ENCODE measurements around the gene ENO3.
"Not testable (repeated sequence)": the region's sequence is repeated elsewhere in the genome, so short reads cannot be mapped to it uniquely, and the experiment has no call there.

ENO3 gene

DNA sequence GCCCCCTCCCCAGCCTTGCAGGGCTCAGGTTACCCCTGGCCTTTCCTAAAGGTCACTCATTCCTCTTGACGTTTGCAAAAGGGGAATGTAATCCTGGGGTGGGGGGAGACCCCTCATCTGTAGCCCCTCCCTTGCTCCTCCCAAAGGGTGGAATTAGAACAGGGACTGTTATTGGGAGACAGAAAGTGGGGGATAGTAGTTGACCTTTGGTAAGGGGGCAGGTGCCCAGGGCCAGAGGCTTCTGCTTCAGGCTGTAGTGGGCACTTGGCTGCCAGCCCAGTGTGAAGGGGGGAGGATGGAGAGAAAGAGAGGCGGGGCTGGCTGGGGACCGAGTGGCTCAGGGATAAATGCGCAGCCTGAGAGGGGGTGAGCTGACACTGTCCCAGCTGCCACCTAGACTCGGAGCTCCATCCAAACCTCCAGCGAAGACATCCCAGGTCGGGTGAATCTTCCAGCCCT lies at the start of gene ENO3:
Gene ENO3 (plus strand): TSS at position 374 of the 459 bp plus-strand sequence. CDS start 711 bp downstream, outside the sequence.
- DNase-seq: peak; percentile 33

DNA sequence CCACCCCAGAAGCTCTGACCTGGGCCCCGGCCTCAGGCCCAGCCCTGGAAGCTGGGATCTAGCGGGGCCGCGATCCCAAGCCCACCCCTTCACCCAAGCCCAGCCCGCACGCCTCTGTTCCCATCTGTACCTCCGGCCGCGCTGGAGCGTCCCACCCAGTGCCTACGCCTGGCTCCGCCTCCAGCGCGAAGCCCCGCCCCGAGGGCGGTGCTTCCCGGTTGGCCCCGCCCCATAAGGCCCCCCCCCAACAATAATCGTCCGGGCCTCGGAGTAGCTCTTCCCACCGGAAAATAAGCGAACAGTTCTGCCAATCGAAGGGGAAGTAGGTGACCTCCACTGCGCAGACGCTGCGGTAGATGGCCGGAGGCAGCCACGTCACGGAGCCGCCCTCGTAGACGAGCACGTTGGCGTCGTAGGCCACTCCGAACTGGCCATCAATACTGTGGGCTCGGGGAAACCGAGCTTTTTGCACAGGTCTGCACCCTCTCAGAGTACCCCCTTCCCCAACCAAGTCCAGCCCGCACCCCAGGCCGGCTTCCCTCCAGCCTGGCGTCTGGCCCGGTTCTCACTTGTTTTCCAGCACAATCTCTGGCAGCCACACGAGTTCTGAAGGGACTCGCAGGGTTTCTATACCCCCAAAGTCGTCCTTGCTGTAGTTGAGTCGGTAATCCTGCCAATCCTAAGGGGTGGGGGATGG lies 49.1 kb upstream of the ENO3 start:
- DNase-seq: no peak

DNA sequence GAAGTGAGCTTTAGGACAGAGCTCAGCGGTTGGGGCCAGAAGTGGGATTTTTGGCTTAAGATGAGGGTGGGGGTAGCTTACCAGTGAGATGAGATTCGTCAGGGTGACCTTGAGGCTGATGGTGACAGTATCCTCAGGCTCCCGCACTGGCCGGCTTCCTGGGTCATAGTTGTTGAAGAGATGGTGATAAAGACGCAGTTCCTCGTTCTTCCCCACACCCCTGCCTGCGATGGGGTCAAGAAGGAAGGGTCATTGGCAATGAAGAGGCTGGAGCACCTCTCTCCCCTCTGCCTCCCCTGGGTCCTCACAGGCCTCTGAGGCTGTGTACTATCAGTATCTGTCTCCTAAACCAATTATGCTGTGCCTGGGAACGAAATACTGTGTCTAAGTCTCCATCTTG lies 48.4 kb upstream of the ENO3 start:
- DNase-seq: no peak

DNA sequence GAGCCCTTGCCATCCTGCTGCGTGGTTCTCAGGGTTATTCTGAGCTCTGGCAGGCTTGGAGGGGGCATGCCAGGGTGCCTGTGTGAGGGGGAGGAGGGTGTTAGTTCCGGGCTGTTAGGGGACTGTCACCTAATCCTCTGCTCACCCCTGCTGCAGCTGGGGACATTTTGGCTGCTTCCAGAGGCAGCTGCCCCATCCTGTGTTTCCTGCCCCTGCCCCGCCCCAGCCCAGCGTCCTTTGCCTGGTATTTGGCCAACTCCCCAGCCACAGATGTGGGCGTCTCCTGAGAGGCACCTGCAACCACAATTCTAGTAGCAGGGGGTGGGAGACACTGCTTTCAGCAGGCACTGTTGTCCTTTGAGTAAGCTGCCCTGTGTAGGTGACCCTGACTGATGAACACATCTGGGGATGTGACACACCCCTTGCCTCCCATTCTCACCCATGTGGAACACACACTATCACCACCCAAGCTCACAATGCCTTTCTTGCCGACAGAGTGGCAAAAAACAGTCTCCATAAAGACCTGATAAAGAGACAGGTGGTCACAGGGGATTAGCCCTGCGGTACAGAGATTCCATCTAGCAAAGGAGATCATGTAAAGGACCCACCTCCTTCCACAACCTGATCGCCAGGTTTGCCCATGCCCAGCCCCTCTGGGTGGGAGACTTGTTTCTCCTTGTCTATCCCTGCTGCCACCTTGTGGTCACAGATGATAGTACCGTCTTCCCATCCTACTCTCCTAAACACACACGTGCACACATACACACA lies 47.7 kb upstream of the ENO3 start, which contains the start of gene CHRNE:
Gene CHRNE (minus strand): TSS at position 48 of the 768 bp plus-strand sequence. CDS start 35 bp downstream, at position 13.
- peak; percentile 69 for DNase-seq

DNA sequence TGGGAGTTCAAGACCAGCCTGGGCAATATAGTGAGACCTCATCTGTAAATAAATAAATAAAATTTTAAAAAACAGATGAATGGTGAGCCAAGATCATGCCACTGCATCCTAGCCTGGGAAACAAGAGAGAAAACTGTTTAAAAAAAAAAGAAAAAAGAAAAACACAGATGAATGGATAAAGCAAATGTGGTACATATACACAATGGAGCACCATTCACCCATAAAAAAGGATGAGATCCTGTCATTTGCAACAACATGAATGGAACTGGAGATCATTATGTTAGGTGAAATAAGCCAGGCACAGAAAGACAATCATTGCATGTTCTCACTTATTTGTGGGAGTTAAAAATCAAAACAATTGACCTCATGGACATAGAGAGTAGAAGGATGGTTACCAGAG lies 44.3 kb upstream of the ENO3 start:
- DNase-seq: not testable (repeated sequence)

DNA sequence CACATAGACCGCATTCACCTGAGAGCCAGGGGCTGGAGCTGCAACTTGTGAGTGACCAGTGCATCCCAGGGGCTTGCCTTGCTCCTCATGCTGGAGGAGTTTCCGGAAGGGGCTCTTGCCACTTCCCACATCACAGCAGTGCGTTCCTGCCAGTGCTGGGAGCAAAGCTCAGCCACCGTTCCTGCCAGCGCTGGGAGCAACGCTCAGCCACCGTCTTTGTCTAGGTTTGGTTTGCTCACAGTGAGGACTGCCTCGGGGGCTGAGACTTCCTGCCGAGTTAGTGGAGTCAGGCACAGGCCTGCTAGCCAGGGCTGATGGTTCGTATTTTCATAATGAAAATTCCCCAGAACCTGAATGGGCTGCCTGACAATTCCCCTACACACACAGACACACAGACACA lies 42.6 kb upstream of the ENO3 start:
- DNase-seq: no peak

DNA sequence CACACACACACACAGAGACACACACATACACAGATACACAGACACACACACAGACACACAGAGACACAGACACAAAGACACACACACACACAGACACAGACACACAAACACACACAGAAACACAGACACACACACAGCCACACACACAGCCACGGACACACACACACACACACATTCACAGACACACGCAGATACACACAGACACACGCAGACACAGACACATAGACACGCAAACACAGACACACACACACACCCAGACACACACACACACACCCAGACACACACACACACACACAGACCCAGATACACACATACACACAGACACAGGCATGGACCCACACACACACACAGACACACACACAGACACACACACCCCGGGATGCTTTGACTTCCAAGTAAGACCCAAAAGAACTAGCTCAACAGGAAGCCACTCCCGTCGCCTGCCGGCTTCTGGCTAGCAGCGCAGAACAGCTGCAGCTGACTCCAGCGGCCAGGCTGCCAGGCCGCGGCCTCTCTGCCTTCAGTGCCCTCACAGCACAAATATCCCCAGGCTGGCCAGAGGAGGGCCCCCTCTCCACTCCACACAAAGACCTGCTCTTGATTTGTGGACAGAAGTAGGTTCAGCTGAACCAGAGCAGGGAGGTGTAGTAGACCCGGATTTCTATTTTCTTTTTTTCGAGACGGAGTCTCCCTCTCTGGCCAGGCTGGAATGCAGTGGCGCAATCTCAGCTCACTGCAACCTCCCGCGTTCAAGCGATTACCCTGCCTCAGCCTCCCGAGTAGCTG lies 42.0 kb upstream of the ENO3 start:
- peak; percentile 65 for DNase-seq

DNA sequence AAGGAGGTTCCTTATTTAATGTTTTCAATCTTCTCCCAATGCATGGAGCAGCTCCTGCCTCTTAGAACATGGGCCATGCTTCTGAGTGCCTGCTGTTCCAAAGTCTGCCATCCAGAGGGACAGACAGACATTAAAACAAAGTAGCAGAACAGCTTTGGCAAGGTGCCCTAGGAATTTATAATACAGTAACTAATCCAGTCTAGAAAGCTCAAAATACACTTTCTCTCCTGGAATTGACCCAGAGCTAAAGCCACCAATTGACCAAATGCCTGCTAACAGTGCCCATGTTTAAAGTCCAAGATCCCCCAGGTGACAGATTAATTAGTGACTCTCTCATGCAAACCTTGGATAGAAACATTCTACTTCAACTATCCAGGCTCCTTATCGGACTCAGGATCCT lies 36.9 kb upstream of the ENO3 start:
- DNase-seq: no peak

DNA sequence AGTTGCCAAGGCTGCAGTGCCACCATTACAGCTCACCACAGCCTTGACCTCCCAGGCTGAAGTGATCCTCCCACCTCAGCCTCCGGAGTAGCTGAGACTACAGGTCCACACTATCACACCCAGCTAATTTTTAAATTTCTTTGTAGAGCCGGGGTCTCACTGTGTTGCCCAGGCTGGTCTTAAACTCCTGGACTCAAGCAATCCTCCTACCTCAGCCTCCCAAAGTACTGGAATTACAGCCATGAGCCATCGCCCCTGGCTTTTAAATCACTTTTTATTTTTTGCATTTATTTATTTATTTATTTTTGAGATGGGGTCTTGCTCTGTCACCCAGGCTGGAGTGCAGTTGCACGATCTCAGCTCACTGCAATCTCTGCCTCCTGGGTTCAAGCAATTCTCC lies 36.4 kb upstream of the ENO3 start:
- not testable (repeated sequence) for DNase-seq

DNA sequence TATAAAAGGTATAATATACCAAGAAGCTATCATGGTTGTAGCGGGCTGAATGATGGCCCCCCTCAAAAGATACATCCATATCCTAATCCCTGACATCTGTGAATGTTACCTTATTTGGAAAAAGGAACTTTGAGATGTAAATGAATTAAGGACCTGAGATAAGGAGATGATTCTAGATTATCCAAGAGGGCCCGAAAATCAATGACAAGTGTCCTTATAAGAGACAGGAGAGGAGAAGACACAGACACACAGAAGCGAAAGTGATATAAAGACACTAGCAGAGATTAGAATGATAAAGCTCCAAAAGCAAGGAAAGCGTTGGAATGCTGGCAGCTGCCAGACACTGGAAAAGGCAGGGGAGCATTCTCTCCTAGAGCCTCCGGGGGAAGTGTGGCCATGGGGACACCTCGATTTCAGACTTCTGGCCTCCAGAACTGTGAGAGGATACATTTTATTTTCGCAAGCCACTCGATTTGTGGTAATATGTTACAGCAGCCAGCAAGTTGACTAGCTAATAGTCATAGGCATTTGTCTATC lies 31.3 kb upstream of the ENO3 start:
- no peak for DNase-seq

DNA sequence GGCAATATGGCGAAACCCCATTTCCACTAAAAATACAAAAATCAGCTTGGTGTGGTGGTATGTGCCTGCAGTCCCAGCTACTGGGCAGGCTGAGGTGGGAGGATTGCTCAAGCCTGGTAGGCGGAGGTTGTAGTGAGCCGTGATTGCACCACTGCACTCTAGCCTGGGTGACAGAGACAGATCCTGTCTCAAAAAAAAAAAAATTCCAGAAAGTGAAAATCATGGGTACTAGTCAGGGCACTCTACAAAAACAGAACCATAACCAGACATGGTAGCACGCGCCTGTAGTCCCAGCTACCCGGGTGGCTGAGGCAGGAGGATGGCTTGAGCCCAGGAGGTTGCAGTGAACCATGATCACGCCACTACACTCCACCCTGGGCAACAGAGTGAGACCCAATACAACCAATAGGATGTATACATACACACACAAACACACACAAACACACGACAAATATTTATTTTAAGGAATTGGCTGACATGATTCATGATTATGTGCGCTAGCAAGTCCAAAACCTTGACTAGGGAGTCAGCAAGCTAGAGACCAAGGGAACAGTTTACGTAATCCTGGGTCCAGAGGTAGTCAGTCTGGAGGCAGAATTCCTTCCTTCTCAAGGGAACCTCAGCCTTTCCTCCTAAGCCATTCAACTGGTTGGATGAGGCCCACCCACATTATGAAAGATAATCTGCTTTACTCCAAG lies 30.4 kb upstream of the ENO3 start:
- DNase-seq: no peak

DNA sequence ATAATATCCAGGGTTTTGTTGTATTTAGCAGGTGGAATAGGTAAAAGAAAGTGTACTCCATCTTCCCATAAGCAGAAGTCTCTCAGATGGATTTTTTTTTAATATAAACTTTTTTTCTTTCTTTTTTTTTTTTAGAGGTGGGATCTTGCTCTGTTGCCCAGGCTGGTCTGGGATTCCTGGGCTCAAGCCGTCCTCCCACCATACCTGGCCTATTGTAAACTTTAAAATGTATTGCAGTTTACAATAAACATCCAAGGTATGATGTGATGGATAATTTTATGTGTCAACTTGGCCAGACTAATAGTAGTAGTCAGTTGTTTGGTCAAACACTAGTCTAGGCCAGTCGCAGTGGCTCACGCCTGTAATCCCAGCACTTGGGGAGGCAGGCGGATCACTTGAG lies 29.6 kb upstream of the ENO3 start:
- no peak for DNase-seq

DNA sequence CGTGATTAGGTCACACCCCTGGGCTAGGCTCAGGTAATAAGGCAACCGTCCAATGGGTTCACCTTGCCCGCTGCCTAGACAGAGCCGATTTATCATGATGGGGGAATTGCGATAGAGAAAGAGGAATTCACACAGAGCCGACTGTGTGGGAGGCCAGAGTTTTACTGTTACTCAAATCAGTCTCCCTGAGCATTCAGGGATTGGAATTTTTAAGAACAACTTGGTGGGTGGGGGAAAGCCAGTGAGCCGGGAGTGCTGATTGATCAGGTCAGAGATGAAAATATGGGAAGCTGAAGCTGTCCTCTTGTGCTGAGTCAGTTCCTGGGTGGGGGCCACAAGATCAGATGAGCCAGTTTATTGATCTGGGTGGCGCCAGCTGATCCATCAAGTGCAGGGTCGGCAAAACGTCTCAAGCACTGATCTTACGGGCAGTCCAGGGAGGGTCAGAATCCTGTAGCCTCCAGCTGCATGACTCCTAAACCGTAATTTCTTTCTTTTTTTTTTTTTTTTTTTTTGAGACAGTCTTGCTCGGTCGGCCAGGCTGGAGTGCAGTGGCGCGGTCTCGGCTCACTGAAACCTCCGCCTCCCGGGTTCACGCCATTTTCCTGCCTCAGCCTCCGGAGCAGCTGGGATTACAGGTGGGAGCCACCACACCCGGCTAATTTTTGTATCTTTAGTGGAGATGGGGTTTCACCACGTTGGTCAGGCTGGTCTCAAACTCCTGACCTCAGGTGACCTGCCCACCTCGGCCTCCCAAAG lies 24.2 kb upstream of the ENO3 start:
- DNase-seq: not testable (repeated sequence)

DNA sequence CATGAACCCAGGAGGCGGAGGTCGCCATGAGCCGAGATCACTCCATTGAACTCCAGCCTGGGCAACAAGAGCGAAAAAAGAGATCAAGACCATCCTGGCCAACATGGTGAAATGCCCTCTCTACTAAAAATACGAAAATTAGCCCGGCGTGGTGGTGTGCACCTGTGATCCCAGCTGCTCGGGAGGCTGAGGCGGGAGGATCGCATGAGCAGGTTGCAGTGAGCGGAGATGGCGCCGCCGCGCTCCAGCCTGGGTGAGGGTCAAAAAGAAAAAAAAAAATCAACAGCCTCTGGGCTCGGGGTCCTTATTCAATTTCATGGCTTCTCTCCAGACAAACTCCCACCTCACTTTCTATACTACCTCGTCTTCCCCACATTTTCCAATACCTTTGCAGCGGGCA lies 22.0 kb upstream of the ENO3 start:
- DNase-seq: no peak

DNA sequence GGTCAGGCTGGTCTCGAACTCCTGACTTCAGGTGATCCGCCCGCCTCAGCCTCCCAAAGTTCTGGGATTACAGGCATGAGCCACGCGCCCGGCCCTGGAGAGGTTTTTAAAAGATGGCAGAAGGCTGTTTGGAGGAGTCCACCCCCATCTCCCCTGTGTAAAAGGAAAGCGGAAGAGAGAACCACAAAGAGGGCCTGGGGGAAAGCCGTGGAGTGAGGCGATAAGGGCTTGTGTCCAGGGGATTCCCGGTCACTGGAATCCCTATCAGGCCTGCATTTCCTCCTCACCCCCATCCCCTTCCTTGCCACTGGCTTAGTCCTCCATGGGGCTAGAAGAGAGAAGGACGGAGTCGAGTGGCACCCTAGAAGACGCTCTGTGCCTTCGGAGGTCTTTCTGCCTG lies 19.0 kb upstream of the ENO3 start, which contains the start of gene GP1BA:
Gene GP1BA (plus strand): TSS at position 315 of the 400 bp plus-strand sequence. CDS start 328 bp downstream, outside the sequence.
- no peak for DNase-seq

DNA sequence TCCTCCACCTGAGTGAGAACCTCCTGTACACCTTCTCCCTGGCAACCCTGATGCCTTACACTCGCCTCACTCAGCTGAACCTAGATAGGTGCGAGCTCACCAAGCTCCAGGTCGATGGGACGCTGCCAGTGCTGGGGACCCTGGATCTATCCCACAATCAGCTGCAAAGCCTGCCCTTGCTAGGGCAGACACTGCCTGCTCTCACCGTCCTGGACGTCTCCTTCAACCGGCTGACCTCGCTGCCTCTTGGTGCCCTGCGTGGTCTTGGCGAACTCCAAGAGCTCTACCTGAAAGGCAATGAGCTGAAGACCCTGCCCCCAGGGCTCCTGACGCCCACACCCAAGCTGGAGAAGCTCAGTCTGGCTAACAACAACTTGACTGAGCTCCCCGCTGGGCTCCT lies 18.2 kb upstream of the ENO3 start:
- no peak for DNase-seq

DNA sequence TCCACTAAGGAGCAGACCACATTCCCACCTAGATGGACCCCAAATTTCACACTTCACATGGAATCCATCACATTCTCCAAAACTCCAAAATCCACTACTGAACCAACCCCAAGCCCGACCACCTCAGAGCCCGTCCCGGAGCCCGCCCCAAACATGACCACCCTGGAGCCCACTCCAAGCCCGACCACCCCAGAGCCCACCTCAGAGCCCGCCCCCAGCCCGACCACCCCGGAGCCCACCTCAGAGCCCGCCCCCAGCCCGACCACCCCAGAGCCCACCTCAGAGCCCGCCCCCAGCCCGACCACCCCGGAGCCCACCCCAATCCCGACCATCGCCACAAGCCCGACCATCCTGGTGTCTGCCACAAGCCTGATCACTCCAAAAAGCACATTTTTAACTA lies 17.3 kb upstream of the ENO3 start:
- DNase-seq: no peak

DNA sequence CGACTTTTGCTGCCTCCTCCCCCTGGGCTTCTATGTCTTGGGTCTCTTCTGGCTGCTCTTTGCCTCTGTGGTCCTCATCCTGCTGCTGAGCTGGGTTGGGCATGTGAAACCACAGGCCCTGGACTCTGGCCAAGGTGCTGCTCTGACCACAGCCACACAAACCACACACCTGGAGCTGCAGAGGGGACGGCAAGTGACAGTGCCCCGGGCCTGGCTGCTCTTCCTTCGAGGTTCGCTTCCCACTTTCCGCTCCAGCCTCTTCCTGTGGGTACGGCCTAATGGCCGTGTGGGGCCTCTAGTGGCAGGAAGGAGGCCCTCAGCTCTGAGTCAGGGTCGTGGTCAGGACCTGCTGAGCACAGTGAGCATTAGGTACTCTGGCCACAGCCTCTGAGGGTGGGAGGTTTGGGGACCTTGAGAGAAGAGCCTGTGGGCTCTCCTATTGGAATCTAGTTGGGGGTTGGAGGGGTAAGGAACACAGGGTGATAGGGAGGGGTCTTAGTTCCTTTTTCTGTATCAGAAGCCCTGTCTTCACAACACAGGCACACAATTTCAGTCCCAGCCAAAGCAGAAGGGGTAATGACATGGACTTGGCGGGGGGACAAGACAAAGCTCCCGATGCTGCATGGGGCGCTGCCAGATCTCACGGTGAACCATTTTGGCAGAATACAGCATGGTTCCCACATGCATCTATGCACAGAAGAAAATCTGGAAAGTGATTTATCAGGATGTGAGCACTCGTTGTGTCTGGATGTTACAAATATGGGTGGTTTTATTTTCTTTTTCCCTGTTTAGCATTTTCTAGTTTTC lies 16.5 kb upstream of the ENO3 start:
- no peak for DNase-seq

DNA sequence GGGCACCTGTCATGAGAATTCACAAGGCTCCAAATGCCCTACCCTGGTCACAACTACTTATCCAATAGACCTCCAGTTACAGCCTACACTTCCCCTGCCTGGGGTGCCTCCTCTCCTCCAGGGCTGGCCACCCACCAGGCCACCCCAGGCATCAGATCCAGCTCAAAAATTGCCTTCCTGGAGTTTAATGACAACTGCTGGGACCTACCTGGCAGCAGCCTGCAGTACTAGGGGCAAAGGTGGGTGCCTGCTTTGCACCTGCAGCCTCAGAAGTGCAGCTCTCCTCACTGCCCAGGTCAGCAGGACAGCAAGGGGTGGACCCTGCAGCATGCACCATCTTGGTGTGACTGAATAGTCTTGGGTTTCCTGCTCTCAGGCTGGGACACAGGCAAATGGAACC lies 15.3 kb upstream of the ENO3 start:
- DNase-seq: no peak

DNA sequence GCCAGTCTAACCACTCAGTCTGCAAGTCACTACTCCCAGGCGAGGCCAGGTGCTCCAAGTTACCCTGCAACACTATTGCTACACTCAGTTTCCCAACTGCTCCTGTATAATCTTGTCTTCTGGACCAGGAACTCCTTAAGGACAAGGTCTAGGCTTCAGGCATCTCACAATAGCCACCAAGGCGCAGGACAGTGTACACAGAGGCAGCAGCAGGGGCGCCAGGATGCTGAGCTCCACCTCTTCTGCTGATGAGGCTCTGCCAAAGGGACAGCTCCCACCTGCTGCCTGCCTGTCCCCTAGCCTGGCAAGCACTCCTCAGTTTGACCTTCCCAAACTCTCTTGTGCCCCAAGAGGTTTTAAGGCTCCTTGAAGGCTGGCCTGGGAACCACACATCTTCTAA lies 14.5 kb upstream of the ENO3 start:
- no peak for DNase-seq

DNA sequence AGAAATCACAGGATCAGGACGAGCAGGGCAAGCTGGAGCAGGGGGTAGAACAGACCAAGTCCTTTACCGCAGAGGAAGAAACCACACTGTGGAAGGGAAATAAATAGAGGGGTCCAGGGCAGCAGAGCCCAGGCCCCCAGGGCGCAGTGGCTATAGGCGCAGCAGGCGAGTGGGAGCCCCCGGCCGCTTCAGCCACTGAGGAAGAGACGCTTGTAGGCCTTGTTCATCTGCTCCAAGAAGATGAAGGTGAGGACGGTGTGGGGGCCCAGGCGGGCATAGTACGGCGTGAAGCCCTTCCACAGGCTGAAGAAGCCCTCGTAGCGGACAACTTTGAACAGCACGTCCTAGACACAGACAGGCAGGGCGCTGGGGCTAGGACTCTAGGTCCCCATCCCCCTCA lies 13.4 kb upstream of the ENO3 start:
- no peak for DNase-seq

All from NCI-H1694 treated with DMSO at 0.1 percent for 48 hours (cell line).